Skeletal muscle tissue (tissue), 4 donors: ENCODE measurements around the gene TFB2M. TPM values are rescaled to one million over a fixed set of nuclear protein-coding genes. Genes with fewer than 3 reads are reported as not detected.
A peak's percentile ranks its signal among the peaks of the same experiment; 100 is the strongest.
"Not testable (repeated sequence)": the region's sequence is repeated elsewhere in the genome, so short reads cannot be mapped to it uniquely, and the experiment has no call there.

ENCODE experiments used
- H3K27ac ChIP-seq: one replicate; pipeline ENCODE4 v1.7.0; 2013; ENCODE audit warnings: mild to moderate bottlenecking, low read depth, low read length, inconsistent platforms
- H3K27me3 ChIP-seq, 3 donors: one replicate each; pipeline ENCODE4 v1.7.0; 2013; ENCODE audit warnings: low read length in 3 of 3; ENCODE audit not compliant: control insufficient read depth in 3 of 3, insufficient read depth in 3 of 3
- H3K36me3 ChIP-seq, 3 donors: one replicate each; pipeline ENCODE4 v1.7.0; 2013; ENCODE audit warnings: low read length in 3 of 3; ENCODE audit not compliant: control insufficient read depth in 3 of 3, insufficient read depth in 3 of 3
- H3K4me1 ChIP-seq, 3 donors: one replicate each; pipeline ENCODE4 v1.7.0; 2013; ENCODE audit warnings: low read length in 3 of 3, mild to moderate bottlenecking in 3 of 3; ENCODE audit not compliant: control insufficient read depth in 3 of 3, insufficient read depth in 3 of 3
- H3K4me3 ChIP-seq, 3 donors: one replicate each; pipeline ENCODE4 v1.7.0; 2013; ENCODE audit warnings: low read length in 3 of 3
- H3K9ac ChIP-seq, 3 donors: one replicate each; pipeline ENCODE4 v1.7.0; 2013; ENCODE audit warnings: low read length in 3 of 3, mild to moderate bottlenecking in 3 of 3, moderate library complexity in 2 of 3, low read depth in 1 of 3
- H3K9me3 ChIP-seq, 3 donors: one replicate each; pipeline ENCODE4 v1.7.0; 2013; ENCODE audit warnings: low read length in 3 of 3; ENCODE audit not compliant: control insufficient read depth in 3 of 3
- total RNA-seq: library from RNA; depleted of rRNA; stranded (reverse); fragments of >200 nt; gene quantifications from one replicate; pipeline ENCODE4 v1.2.3, GENCODE V29; 2014
- donor health status: Osteomylitis.

TFB2M gene
- total RNA-seq, 1 donor from 2014 or later: 21.4 TPM

DNA sequence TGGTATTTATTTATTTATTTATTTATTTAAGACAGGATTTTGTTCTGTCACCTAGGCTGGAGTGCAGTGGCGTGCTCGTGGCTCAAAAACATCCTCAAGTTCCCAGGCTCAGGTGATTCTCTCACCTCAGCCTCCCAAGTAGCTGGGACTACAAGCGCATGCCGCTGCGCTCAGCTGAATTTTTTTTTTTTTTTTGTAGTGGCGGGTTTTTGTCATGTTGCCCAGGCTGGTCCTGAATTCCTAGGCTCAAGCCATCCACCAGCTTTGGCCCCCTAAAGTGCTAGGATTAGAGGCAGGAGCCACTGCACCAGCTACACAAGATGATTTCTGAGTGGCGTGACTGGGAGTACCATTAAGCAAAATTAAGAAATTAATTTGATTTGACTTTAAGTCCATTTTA is 31.9 kb upstream of the TFB2M start:
- Histone ChIP-seq H3K27me3 (no peaks in the 10 kb centered on the region), H3K4me1 (peaks cover 12 to 16% (median 16%) of the 10 kb centered on the region in 3 donors), H3K36me3 (peaks cover 0 to 3% (median 0%) of the 10 kb centered on the region in 3 donors), H3K9me3 (no peaks in the 10 kb centered on the region), H3K27ac (no peak overlapping the region), H3K9ac (no peak overlapping the region), H3K4me3 (no peak overlapping the region)

DNA sequence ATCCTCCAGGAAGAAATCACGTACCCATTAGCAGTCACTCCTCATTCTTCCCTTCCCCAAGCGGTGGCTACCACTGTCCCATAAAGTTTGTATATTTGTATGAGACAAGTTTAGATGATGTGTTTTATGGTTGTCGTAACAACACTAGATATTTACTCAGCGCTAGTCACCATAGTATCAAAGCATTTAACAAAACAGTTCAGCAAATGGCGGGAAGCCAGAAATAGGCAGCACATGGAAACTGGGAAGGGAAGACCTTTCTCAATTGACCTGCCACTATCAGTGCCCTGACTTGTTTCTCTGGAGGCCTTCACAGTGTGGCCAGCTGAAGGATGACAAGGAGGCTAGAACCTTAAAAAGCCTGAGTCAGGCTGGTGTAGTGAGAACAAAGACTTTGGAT is 31.3 kb upstream of the TFB2M start:
- Histone ChIP-seq H3K9ac (no peak overlapping the region), H3K9me3 (no peaks in the 10 kb centered on the region), H3K4me1 (peaks cover 10 to 16% (median 16%) of the 10 kb centered on the region in 3 donors), H3K27me3 (no peaks in the 10 kb centered on the region), H3K27ac (peak overlapping the region; percentile 16), H3K36me3 (peaks cover 0 to 3% (median 0%) of the 10 kb centered on the region in 3 donors), H3K4me3 (no peak overlapping the region)

DNA sequence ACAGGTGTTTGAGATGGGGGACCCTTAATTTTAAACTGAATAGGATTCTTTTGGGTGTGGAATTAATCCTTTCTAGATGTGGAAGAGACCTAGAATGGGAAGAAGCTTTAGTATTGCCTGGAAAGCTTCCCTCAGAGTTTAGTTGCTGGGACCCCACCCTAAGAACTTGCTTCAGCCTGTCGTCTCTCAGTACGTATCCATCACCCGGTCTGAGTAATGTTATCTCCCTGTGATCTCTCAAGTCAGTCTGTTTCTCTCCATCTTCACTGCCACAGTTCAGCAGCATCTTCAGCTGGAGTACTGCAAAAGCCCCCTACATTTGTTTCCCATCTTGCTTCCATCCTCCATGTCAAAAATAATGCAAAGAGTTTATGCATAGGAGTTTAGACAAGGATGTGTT is 29.1 kb upstream of the TFB2M start:
- Histone ChIP-seq H3K4me3 (no peak overlapping the region), H3K9me3 (no peaks in the 10 kb centered on the region), H3K36me3 (peaks cover 0 to 5% (median 2%) of the 10 kb centered on the region in 3 donors), H3K27ac (no peak overlapping the region), H3K27me3 (no peaks in the 10 kb centered on the region), H3K4me1 (peaks cover 8 to 23% (median 16%) of the 10 kb centered on the region in 3 donors), H3K9ac (no peak overlapping the region)

DNA sequence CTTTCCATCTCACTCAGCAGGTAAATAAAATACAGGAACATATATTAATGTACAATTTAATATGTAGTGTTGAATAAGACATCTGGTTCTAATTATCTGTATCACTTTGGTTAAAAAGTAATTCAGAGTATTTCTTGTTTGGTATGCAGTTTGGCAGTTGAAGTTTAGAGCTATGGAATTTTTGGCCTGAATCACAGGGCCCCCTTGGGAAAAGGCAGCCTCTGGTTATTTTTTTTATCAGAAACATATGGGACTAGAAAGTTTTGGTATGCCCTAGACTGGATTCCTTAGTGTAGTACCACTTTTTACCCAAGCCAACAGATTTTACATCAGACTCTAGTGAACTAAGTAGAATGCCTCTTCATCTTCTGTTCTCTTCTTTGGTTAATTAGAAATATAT is 26.6 kb upstream of the TFB2M start:
- Histone ChIP-seq H3K4me3 (no peak overlapping the region), H3K9ac (no peak overlapping the region), H3K4me1 (peaks cover 5 to 13% (median 12%) of the 10 kb centered on the region in 3 donors), H3K9me3 (no peaks in the 10 kb centered on the region), H3K36me3 (peaks cover 0 to 5% (median 2%) of the 10 kb centered on the region in 3 donors), H3K27me3 (no peaks in the 10 kb centered on the region), H3K27ac (no peak overlapping the region)

DNA sequence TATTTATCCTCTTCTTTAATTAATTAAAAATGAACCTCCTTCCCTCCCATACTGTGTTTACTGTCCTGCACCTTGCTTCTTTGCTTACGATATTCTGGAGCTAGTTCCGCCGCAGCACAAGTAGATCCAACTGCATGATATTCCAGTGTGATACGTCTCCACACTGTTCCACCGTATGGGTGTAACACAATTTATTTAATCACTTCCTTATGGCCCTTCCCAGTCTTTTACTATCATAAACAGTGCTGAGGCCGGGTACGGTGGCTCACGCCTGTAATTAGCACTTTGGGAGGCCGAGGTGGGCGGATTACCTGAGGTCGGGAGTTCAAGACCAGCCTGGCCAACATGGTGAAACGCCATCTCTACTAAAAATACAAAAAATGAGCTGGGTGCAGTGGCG is 25.9 kb upstream of the TFB2M start:
- H3K9ac ChIP-seq: no peak overlapping the region
- H3K4me3 ChIP-seq: no peak overlapping the region
- no peaks in the 10 kb centered on the region for H3K27me3 ChIP-seq
- H3K9me3 ChIP-seq: no peaks in the 10 kb centered on the region
- H3K4me1 ChIP-seq: peaks cover 0 to 12% (median 11%) of the 10 kb centered on the region in 3 donors
- H3K27ac ChIP-seq: no peak overlapping the region
- H3K36me3 ChIP-seq: peaks cover 0 to 5% (median 2%) of the 10 kb centered on the region in 3 donors

GRCh38 chr1:246591504-246591903 is 25.4 kb upstream of the TFB2M start:
- no peaks in the 10 kb centered on the region for H3K27me3 ChIP-seq
- H3K4me1 ChIP-seq: peaks cover 0 to 12% (median 6%) of the 10 kb centered on the region in 3 donors
- no peak overlapping the region for H3K9ac ChIP-seq
- H3K4me3 ChIP-seq: no peak overlapping the region
- H3K27ac ChIP-seq: no peak overlapping the region
- H3K9me3 ChIP-seq: no peaks in the 10 kb centered on the region
- H3K36me3 ChIP-seq: peaks cover 0 to 5% (median 2%) of the 10 kb centered on the region in 3 donors

- H3K9me3 ChIP-seq: no peaks in the 10 kb centered on the region
- H3K4me1 ChIP-seq: peaks cover 0 to 12% (median 5%) of the 10 kb centered on the region in 3 donors
- no peak overlapping the region for H3K27ac ChIP-seq
- peaks cover 0 to 5% (median 2%) of the 10 kb centered on the region in 3 donors for H3K36me3 ChIP-seq
- no peak overlapping the region for H3K4me3 ChIP-seq
- no peaks in the 10 kb centered on the region for H3K27me3 ChIP-seq
- no peak overlapping the region for H3K9ac ChIP-seq
These were observed 25.0 kb upstream of the TFB2M start for GRCh38 chr1:246591047-246591446.

GRCh38 chr1:246589919-246590318 is 23.9 kb upstream of the TFB2M start:
- H3K9me3 ChIP-seq, H3K27me3 ChIP-seq, H3K4me3 ChIP-seq, H3K36me3 ChIP-seq, H3K9ac ChIP-seq, H3K27ac ChIP-seq: not testable (repeated sequence)
- H3K4me1 ChIP-seq: peaks cover 5 to 14% (median 14%) of the 10 kb centered on the region in 3 donors

GRCh38 chr1:246588159-246588721 is 22.2 kb upstream of the TFB2M start:
- Histone ChIP-seq H3K9ac (no peak overlapping the region), H3K27me3 (no peaks in the 10 kb centered on the region), H3K9me3 (no peaks in the 10 kb centered on the region), H3K36me3 (peaks cover 0 to 2% (median 2%) of the 10 kb centered on the region in 3 donors), H3K4me1 (peaks cover 20 to 28% (median 28%) of the 10 kb centered on the region in 3 donors), H3K4me3 (no peak overlapping the region), H3K27ac (no peak overlapping the region)

DNA sequence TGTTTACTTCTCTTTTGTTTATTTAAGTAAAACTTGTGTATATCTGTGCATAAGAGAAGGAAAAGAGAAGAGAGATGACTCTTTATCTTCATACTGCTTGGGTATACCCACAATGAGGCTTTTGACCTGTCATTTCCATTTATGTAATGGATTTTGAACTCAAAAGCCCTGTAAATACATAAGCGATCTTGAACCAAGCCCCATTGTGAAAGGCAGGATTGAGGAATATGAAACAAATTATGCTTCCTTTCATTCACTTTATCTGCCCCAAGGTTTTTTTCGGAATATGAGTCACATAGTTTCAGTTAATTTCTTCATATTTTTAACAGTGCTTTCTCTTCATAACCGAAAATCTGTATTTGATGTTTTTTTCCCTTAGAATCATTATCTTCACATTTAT is 21.5 kb upstream of the TFB2M start:
- H3K27me3 ChIP-seq: no peaks in the 10 kb centered on the region
- H3K4me3 ChIP-seq: no peak overlapping the region
- H3K9me3 ChIP-seq: no peaks in the 10 kb centered on the region
- no peak overlapping the region for H3K9ac ChIP-seq
- H3K27ac ChIP-seq: peak overlapping the region; percentile 31
- peaks cover 27 to 35% (median 34%) of the 10 kb centered on the region in 3 donors for H3K4me1 ChIP-seq
- peaks cover 0 to 2% (median 2%) of the 10 kb centered on the region in 3 donors for H3K36me3 ChIP-seq
